Stimulated activated CD4-positive, alpha-beta T cell treated with anti-CD3 and anti-CD28 coated beads, Interleukin-2, amount 100 ng/mL, for 48 hours (primary cell): Measurements from ENCODE around the gene STK32A.

ENCODE experiments used
- DNase-seq, 2 donors: peaks; one replicate each; pipeline ENCODE4 v3.0.0-alpha.2; 2020

Gene STK32A

DNA sequence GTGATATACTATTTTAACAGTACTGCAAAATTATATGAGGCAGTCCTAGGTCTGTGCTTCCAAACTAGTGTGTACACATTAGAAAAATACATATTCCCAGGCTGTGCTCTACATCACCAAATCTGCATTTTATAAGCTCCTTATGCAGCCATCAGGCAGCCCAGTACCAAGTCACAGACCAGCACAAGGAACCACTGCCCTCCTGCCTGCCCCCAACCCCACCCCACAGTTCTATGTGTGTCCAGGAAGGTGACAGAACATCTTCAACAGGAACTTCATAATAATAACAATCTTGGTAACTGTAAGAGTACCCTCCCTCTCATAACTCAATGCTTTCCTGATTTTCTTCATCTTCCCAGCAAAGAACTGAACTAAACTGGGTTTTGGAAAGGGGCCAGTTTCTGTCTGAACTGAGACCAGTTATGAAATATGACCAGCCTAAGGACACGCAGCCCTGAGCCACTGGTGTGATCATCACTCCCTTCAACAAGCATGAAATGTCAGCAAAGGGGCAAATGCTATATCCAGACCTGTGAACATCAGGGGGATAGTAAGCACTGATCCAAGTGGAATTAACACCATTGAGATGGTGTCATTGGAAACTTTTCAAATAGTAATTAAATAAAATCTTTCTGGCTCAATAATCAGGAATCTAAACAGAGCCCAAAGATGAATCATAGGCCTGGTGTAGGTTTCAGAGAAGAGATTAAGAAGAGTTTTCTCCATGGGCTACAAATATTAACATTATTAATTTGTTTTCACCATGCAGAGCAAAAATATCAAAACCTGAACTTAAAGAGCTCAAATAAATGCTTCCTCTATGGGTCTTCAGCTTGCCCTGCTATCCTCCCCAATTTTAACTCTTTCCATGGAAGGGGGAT is 192.9 kb downstream of the STK32A start:
- DNase-seq, result no peak

DNA sequence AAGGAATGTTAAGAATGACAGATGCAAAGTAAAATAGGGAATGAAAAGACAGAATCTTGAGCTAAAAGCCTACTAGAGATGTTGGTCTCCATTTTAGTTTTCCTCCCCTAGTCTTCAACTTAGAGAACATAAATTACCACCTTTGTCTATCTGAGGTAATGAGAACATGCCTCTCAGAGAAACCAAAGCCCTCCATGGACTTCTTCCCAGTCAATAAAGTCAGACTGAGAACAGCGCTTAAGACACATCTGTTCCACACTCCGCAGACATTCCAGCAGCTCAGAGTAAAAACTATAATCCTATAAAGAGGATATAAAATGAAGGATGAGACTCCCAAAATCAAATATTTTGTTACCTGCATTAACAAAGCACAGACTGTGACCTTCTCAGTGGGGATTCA is 195.8 kb downstream of the STK32A start:
- DNase-seq, result no peak

DNA sequence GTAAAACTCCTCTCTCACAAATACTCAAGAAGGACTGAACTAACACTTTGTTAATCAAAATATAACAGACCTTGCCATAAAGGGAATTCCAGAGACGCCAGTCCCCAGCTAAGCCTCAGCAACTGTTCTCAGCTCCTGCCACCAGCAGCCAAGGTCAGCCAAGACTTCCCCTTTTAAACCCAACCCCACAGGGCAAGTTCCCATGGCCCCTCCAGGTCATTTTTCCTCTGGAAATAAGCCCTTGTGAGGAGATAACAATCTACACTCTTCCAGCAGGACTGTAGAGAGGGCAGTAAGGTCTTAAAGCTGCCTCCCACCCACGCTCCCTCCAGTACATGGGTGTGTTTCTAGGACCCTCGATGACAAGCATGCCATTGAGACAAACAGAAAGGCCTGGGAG is 196.8 kb downstream of the STK32A start:
- DNase-seq, result no peak

DNA sequence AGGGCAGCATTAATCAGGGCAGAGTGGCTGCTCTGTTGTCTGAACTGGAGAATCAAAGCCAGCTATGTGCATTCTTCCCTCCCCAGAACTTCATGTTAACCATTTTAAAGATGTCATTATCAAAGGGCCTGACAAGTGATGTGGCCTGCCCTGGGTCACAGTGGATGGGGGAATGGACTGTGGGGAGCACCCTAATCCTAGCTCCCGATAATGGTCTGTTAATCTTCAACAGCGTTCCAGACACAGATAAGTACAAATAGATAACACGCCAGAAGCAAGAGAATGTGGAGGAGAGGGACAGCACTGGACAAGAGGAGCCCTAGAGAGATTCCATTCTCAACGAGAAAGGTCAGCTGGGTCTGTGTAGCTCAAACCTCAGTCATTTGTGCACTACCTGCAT is 197.5 kb downstream of the STK32A start:
- no peak for DNase-seq

DNA sequence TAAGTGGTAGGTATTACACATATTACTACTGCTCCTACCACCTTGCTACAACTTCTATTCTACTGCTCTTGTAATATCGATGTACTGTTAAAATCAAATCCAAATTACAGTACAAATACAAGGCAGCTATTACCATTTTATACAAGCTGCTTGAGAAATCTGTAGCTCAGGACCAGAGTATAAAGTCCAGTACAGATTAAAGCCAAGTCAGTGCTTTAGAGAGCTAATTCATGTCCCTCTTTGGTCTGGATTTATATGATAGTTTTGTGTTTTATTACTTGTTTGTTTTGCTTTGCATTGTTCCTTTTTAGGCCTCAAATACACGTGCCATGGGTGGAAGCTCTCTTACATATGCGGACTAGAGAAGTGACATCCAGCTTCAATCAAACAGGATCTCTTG is 199.2 kb downstream of the STK32A start:
- DNase-seq, result no peak

DNA sequence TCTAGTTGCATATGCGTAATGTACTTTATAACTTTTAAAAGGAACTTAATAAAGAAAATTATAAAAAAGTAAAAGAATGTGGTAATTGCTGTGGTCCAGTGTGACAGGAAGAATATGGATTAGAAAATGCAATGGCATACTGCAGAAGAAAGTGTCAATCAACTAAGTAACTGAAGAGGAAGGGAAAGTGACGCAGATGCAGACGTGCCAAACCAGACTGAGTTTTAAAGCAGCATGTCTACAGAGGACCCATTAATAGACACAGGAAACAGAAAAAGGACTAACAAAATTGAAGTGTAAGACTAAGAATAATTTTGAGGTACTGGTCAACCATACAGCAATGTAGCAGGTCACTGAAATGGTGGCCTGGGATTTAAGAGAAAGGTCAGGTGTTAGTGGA is 201.8 kb downstream of the STK32A start:
- DNase-seq, result no peak

DNA sequence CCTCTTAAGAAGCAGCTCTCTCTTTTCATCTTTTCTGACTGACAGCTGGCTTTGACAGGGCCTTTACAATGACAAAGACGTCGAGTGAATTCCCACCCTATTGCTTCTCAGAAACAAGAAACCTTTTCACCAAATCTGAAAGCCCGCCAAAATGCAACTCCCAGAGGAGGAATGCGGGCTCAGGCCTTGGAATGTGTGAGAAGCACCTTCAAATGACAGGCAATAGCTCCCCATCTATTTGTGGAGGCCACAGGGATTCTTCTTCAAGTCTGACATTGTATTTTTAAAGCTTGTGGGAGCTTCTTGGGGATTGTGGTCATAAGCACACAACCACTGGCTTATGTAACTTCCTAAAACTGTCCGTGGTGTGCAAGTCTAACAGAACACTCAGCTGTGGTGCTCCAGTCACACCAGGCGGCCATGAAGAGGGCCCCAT is 202.4 kb downstream of the STK32A start:
- no peak for DNase-seq
